HG02610 (cell line): ENCODE data around the gene ERMN.
"Not testable (repeated sequence)": the region's sequence is repeated elsewhere in the genome, so short reads cannot be mapped to it uniquely, and the experiment has no call there.

Source experiments
- ATAC-seq: cut with Tn5 transposase; IDR thresholded peaks from one replicate; pipeline ENCODE4 v1.9.1; 2021; ENCODE audit warnings: mild to moderate bottlenecking, moderate library complexity; ENCODE audit not compliant: unreplicated experiment

ERMN gene, protein sequence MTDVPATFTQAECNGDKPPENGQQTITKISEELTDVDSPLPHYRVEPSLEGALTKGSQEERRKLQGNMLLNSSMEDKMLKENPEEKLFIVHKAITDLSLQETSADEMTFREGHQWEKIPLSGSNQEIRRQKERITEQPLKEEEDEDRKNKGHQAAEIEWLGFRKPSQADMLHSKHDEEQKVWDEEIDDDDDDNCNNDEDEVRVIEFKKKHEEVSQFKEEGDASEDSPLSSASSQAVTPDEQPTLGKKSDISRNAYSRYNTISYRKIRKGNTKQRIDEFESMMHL

DNA sequence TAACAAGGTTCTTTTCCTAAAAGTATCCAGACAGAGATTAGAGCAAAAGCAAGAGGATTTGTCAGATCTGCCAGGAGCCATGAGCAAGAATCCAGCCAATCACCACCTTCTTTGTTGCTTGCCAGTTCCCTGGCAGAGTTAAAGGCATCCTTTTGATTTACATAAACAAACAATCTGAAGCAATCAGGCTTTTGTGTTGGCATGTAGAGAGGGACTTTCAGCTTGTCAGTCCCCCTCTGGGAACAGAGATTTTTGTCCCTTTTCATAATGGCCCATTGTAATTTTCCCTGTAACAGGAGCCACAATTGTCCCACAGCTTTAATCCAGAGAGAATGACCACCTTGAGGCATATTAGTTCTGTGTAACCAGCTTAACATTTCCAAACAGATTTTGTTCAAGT, at the start of gene ERMN:
Gene ERMN, minus strand, starts transcription at position 39 of the 400 bp plus-strand sequence. CDS start 182 bp downstream, outside the sequence.
- no peak for ATAC-seq

DNA sequence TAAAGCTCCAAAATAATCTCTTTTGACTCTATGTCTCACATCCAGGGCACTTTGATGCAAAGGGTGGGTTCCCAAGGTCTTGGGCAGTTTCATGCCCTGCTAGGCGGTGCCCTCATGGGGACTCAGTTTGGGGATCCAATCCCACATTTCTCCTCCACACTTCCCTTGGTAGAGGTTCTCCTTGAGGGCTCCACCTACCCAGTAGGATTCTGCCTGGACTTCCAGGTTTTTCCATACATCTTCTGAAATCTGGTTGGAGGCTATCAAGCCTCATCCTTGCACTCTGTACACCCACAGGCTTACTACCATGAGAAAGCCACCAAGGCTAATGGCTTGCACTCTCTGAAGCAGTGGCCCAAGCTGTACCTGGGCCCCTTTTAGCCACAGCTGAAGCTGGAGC, 49.8 kb upstream of the ERMN start:
- no peak for ATAC-seq

DNA sequence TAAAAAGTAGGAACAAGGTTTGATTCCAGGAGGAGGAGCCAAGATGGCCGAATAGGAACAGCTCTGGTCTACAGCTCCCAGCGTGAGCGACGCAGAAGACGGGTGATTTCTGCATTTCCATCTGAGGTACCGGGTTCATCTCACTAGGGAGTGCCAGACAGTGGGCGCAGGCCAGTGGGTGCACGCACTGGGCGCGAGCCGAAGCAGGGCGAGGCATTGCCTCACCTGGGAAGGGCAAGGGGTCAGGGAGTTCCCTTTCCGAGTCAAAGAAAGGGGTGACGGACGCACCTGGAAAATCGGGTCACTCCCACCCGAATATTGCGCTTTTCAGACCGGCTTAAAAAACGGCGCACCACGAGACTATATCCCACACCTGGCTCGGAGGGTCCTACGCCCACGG, 42.9 kb upstream of the ERMN start:
- ATAC-seq = not testable (repeated sequence)

DNA sequence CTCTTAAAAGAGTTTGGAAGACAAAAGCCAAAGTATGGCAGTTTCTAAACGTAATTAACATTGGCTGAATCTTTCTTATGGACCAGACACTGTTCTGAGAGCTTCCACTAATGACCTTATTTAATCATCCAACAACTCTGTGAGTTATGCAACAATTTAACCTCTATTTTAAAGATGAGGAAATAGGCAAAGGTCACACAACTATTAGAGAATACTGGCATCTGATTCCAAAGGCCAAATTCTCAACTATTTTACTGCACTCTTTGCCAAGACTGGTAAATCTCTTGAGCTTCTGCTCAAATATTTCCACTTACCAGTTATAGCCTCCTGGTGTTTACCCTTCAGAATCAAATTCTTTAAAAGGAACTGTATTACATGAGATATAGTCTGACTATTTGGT, 42.1 kb upstream of the ERMN start:
- ATAC-seq = no peak

DNA sequence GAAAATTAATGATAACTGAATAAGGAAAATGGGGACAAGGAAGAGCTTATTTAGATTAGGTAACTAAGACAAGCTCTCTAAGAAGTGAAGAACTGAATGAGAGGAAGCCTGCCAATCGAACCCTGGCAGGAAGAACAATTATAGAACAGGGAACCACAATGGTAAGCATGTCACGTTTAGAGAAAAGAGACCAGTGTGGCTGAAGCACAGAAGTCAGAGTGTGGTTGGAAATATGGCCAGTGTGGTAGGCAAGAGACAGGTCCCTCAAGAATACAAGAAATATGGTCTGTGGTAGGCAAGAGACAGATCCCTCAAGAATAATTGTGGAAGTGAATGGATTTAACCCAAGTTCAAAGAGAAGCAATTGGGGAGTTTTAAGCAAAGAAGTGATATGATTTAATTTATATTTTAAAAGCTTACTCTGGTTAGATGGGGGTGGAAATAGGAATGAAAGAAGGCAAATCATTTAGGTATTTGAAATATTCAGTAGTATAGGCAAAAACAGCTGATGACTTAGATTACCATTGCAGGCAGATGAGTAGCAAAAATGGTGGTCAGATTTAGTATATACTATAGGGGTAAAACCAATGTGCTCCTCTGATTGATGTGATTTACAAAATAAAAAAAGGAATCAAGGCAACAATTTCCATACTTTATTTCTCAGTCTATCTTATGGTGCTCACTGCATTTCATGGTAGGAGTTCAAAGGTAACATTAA, 38.8 kb upstream of the ERMN start:
- peak; percentile 83 for ATAC-seq

DNA sequence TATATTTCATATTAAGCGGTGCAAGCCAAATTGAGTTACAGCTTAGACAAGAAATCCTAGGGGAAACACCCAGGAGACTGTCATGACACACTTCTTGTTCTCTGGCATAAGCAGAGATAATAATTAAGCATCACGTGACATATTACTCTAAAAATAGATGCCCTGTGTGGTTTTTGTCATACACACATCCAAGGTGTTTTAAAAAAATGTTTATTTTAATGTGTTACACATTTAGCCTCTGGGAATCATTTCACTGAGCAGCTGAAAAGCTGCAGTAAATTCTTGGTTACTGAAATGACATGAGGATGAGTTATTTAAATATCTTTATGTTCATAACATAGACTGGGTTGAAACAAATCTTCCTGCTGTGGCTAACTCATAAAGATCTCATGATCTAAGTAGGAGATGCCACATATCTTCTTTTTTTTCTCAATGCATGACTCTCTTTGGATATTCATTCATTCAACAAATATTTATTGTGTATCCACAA, 38.0 kb upstream of the ERMN start:
- ATAC-seq = peak; percentile 81

DNA sequence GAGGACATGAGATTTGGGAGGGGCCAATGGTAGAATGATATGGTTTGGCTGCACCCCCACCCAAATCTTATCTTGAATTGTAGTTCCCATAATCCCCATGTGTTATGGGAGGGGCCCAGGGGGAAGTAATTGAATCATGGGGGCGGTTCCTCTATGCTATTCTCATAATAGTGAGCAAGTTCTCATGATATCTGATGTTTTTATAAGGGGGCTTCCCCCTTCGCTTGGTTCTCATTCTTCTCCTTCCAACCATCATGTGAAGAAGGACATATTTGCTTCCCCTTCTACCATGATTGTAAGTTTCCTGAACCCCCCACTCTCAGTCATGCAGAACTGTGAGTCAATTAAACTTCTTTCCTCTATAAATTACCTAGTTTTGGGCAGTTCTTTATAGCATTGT, 37.0 kb upstream of the ERMN start:
- ATAC-seq = no peak

DNA sequence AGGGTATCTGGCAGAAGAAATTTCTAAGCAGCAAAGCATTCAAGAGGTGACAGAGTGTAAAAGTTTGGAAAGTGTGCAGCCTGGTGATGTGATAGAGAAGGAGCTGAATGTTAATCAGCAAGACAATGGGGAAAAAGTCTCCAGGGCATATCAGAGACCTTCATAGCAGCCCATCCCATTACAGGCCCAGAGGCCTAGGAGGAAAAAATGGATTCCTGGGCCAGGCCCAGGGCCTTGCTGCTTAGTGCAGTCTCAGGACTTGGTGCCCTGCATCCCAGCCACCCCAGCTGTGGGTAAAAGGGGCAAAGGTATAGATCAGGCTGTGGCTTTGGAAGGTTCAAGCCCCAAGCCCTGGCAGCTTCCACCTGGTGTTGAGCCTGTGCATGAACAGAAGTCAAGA, 35.9 kb upstream of the ERMN start:
- ATAC-seq = no peak

DNA sequence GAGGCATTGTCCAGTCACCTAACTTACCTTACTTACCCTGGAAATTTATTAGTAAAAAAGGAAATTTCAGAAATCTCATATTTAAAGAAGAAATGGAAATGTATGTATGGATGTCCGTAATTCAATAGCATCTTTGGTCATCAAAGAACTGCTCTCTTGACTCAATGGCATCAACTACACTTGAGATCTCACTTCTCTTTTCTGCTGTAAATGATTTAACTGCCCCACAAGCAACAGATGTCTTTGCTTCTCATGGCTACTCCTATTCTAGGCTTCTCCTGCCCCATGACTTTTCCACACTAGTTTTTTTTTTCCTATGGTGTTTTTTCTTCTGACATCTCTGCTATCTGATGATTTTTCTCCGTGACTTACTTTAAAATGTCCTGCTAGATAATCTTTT, 34.0 kb upstream of the ERMN start:
- no peak for ATAC-seq

DNA sequence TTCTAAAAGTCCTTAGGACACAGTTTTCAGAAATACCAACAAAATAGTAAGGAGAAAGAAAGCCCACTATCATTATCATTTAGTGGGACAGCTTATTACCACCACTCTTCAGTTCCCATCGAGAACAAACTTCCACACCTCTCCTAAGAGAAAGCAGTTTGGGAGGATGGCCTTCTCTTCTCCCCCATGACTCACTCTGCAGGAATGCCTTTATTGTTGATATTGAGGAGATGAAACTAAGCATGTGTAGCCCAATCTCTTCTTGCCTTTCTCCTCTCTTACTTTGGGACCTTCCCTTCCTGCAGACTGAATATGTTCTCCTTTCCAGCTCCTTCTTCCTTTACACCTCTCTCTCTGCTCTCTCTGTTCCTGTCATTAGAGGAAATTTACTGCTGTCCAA, 30.0 kb upstream of the ERMN start:
- no peak for ATAC-seq

DNA sequence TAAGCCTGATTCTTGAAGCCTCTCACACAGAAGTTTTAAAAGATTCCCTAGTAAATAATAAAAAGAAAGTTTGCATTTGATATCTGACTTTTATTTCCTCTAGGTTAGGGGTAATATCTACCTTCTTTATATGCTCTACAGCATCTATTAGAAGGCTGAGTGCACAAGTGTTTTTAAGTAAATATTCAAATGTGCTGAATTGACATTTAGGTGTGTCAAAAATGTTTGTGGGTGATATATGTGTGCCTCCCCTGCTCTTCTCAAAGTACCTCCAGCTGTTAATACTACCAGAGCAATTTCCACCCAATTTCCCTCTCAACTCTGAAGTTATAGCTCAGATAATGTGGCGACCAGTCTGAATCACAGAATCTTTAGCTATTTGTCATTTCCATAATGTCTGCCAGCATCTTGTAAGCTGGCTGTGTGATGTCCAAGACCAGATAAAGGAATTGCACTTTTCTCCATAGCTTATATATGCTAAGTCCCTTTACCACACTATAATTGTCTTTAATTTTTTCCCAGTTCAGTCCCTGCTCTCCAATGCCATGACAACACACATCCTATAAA, 24.4 kb upstream of the ERMN start:
- no peak for ATAC-seq

DNA sequence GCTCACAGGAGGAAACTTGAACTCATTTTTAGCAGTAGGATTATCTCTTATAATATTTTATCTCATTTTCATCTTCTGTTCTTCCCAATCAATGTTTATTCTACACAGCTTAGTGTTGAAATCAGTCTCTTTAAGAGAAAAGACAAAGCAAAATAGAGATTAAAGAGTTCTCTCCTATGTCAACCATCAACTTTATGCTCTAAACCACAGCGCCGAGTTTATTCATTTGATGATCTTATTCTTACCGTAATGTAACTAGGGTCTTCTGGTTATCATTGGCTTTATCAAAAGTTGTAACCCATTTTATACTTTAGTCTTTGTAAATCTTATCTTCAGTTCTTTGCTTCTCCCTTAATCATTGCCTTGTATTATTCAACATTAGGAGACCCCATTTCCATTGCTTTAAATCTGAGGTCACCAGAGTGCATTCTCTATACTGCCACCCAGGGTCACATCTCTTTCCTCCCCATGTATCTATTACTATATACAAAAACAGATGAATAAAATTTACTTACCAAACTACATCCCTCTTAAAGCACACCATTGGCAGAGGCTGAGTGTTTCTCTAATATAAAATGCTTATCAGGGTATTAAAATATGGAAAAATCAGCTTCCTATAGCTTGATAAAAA, 22.8 kb upstream of the ERMN start:
- ATAC-seq = no peak

DNA sequence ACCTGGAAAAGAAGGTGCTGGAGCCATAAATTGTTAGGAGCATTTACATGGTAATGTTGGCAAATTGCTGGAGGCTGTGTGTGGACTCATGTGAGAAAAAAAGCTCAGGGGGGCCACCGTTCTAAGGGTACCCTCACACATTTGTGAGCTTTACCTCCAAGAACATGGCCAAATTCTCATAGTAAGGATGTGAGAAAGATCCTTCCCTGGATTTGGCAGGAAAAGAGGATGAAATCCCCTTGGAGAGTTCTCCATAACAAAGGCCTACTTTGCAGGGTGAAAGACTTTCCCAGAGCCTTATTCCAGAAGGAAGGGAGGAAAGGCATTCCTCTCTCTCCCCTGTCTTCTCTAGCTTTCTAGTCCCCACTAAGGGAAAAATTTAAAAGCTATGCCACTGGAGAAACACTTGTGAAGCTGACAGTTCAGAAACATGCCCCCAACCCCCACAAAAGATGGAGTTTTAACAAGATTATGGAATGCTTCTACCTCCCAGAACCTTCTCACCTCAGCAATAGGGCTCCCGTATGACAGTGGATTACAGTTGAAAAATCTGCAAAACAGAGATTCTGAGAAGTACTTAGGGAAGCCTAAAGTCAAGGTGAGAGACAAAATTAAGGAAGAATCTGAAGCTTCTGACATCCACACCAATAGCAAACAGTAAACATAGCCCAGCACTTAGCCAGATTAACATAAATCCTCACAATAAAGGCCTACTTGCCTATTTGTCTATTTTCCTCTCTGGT, 20.2 kb upstream of the ERMN start:
- no peak for ATAC-seq

DNA sequence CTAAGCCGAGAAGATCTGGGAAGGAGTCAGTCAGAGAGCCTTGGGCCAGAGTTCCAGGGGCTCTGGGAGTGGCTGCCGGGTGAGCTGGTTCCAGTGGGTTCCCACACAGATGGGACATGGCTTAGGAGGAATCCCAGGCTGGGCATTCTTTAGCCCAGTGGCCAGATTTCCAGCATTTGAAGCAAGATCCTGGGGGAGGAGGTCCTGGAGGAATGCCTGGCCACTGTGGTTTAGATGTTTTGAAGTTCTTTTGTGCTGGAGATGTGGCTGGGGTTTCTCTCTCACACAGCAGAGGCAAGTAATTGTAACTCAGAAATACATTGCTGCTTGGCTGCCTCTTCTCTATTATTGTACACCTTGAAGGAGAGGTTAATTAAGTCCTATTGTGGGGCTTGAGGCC, 15.8 kb upstream of the ERMN start:
- not testable (repeated sequence) for ATAC-seq

DNA sequence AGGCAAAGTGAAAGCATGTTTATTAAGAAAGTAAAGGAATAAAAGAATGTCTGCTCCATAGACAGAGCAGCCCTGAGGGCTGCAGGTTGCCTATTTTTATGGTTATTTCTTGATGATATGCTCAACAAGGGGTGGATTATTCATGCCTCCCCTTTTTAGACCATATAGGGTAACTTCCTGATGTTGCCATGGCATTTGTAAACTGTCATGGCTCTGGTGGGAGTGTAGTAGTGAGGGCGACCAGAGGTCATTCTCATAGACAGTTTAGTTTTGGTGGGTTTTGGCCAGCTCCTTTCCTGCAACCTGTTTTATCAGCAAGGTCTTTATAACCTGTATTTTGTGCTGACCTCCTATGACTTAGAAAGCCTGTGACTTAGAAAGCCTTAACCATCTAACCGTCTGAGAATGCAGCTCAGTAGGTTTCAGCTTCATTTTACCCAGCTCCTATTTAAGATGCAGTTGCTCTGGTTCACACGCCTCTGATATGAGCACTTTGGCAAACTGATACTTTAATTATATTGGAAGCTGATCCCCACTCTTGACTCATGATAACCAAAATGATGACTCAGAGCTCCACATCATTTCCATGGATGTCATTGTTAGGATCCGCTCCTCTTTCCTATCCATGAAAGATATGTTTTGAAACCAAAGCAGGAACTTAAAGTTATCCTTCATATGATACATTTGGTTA, 14.5 kb upstream of the ERMN start:
- no peak for ATAC-seq

DNA sequence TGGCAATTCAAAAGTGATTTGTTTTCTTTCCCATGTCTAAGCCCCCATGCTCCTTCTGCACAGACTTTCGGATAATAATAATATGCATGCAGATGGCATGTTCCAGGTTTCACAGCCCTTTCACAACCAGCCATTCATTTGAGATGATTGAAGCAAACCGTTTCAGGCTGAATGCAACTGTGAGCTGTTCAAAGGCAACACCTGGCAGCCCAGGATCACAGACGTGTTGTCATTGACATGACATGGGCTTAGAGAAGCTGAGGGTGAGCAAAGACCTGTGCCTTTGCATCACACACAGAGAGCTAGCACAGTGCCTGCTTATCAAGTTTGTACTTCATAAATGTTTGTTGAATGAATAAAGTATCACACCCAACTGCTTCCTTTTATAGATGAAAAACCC, 12.4 kb upstream of the ERMN start:
- ATAC-seq = no peak

DNA sequence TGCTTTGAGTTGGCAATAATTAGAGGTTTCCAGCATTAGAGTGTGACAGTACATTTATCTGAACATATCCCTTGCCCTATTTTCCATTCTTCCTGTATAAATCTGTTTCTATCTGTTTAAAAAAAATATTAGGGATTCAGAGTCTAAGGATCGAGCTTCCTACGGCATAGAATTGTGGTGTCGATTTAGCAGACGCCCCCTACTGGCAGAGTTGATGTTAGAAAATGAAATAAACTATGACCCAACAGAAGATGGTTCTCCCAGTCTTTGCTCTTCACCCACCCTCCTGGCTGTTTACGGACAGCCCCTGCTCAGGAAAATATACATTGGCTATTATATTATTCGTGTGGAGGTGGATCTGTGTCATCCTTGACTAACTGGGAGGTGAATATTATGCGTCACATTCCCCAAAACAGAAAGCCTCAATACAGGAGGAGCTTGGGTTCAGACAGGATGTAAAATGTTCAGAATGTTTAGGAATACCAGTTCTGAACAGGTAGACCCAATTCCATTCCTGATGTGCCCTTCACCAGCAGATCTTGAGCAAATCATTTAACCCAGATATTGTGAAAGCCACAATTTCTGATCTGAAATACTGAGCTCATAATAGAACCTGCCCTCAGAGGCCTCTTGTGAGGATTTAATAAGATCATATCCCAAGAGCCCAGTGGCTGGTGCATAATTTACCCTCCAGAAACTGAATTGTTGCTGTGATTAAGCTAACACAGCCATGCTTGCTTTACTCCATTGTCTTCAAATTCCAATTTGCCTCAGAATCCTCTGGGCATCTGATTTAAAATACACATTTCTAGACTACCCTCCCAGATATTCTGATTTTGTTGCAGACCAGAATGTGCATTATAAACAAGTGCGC, 10.8 kb upstream of the ERMN start:
- ATAC-seq = peak; percentile 45

DNA sequence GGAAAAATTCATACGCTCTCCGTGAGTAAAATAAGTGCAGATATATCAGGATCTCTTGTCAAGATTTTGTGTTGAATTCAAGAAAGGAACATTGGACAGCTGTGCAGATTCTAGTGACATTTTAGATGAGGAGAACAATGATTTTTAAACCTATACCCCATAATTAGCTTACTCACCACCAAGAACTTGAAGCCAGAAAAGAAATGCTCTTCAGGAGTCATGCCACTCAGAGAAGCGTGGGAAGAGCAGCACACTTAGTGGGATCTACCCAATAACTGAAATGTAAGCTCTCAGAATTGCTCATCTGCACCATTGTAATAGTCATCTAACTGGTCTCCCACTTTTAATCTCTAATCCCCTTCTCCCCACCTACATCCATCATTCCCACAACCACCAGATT, 9.2 kb upstream of the ERMN start:
- ATAC-seq = no peak

DNA sequence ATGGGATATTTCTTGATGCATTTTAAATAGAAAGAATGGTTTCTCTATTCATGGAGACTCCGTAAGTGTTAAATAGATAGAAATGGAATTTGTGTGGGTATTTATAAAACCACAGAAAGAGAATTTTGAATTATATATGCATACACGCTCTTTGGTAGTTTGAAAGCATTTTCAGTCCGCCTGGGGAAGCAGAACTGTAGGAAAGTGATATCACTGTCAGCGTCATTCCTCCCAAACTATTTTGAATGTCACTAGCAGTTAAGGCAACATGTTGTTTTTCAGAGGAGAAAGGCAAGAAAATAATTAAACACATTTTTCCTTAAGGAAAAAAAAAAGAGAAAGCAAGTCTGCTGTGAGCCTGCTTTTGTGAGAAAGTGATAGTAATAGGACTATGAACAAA, 8.7 kb upstream of the ERMN start:
- no peak for ATAC-seq
